Neural cell (in vitro differentiated cells): ENCODE data around the gene THRAP3. TPM values are rescaled to one million over a fixed set of nuclear protein-coding genes. Genes with fewer than 3 reads are reported as not detected.
"Not testable (repeated sequence)": the region's sequence is repeated elsewhere in the genome, so short reads cannot be mapped to it uniquely, and the experiment has no call there.

Experiments used
- H2AFZ ChIP-seq: fragments of 200-600, 300-800 bp; sonication (generic), shearing (Covaris generic); 2 replicates; pipeline ENCODE4 v1.6.0; 2014; ENCODE audit warnings: low read depth, mild to moderate bottlenecking, antibody characterized with exemption, low read length, moderate library complexity
- H3F3A ChIP-seq: fragments of 200-600 bp; shearing (Covaris generic); 2 replicates; pipeline ENCODE4 v1.6.1; 2016; ENCODE audit warnings: mild to moderate bottlenecking, moderate library complexity, mixed read lengths, antibody characterized with exemption, low read length; ENCODE audit not compliant: insufficient read depth, poor library complexity, severe bottlenecking
- H3K27ac ChIP-seq: fragments of 200-600, 300-800 bp; sonication (generic), shearing (Covaris generic); 2 replicates; pipeline ENCODE4 v1.5.1; 2014; ENCODE audit warnings: mild to moderate bottlenecking, low read length, moderate library complexity
- H3K27me3 ChIP-seq: fragments of 300-800, 200-600 bp; sonication (generic), shearing (Covaris generic); 2 replicates; pipeline ENCODE4 v1.6.0; 2014; ENCODE audit warnings: mild to moderate bottlenecking, low read depth, low read length, moderate library complexity; ENCODE audit not compliant: insufficient read depth
- H3K36me3 ChIP-seq: fragments of 300-800, 200-600 bp; sonication (generic), shearing (Covaris generic); 2 replicates; pipeline ENCODE4 v1.5.1; 2014; ENCODE audit warnings: mild to moderate bottlenecking, antibody characterized with exemption, low read length, moderate library complexity; ENCODE audit not compliant: insufficient read depth
- H3K4me2 ChIP-seq: fragments of 300-800, 200-600 bp; sonication (generic), shearing (Covaris generic); 2 replicates; pipeline ENCODE4 v1.6.0; 2014; ENCODE audit warnings: mild to moderate bottlenecking, low read length
- H3K4me3 ChIP-seq: fragments of 300-800, 200-600 bp; sonication (generic), shearing (Covaris generic); 2 replicates; pipeline ENCODE4 v1.5.1; 2014; ENCODE audit warnings: mild to moderate bottlenecking, low read length, moderate library complexity
- H3K79me2 ChIP-seq: fragments of 200-600 bp; shearing (Covaris generic); replicated peaks from 2 replicates; pipeline ENCODE4 v1.6.0; 2014; ENCODE audit warnings: mild to moderate bottlenecking, low read length, moderate library complexity; ENCODE audit not compliant: insufficient read depth
- H3K9ac ChIP-seq: fragments of 300-800, 200-600 bp; sonication (generic), shearing (Covaris generic); 2 replicates; pipeline ENCODE4 v1.6.1; 2016; ENCODE audit warnings: mild to moderate bottlenecking, low read length, mixed read lengths
- H3K9me2 ChIP-seq: fragments of 200-600 bp; shearing (Covaris generic); 2 replicates; pipeline ENCODE4 v1.6.1; 2016; ENCODE audit warnings: mild to moderate bottlenecking, low read length, mixed read lengths; ENCODE audit not compliant: insufficient read depth
- H3K9me3 ChIP-seq: fragments of 200-600, 300-800 bp; sonication (generic), shearing (Covaris generic); 2 replicates; pipeline ENCODE4 v1.6.1; 2016; ENCODE audit warnings: mild to moderate bottlenecking, mixed run types, low read length, moderate library complexity, mixed read lengths
- H4K20me1 ChIP-seq: fragments of 200-600 bp; shearing (Covaris generic); 2 replicates; pipeline ENCODE4 v1.6.1; 2016; ENCODE audit warnings: mild to moderate bottlenecking, mixed run types; ENCODE audit not compliant: insufficient read depth
- CTCF ChIP-seq: fragments of 450-650 bp; IDR thresholded peaks from 2 replicates; pipeline ENCODE4 v1.5.1; 2014; ENCODE audit warnings: antibody characterized with exemption, mild to moderate bottlenecking, moderate library complexity; ENCODE audit not compliant: poor library complexity, severe bottlenecking
- EP300 ChIP-seq: fragments of 450-650 bp; conservative IDR thresholded peaks from 2 replicates; pipeline ENCODE4 v1.6.1; 2014; ENCODE audit warnings: antibody characterized with exemption, mild to moderate bottlenecking, moderate library complexity; ENCODE audit not compliant: poor library complexity, severe bottlenecking
- EZH2 ChIP-seq: fragments of 200-600, 300-800 bp; shearing (Covaris generic), sonication (generic); IDR thresholded peaks from 2 replicates; pipeline ENCODE4 v1.6.1; 2014; ENCODE audit warnings: antibody characterized with exemption, low read length, borderline replicate concordance, mild to moderate bottlenecking; ENCODE audit not compliant: insufficient read depth, poor library complexity, severe bottlenecking
- MXI1 ChIP-seq: fragments of 450-650 bp; conservative IDR thresholded peaks from 2 replicates; pipeline ENCODE4 v1.6.1; 2014; ENCODE audit warnings: antibody characterized with exemption, mild to moderate bottlenecking; ENCODE audit not compliant: poor library complexity, severe bottlenecking
- POLR2AphosphoS5 ChIP-seq: IDR thresholded peaks from 2 replicates; pipeline ENCODE4 v1.6.1; 2012
- RAD21 ChIP-seq: fragments of 450-650 bp; conservative IDR thresholded peaks from 2 replicates; pipeline ENCODE4 v1.6.1; 2014; ENCODE audit warnings: antibody characterized with exemption, mild to moderate bottlenecking, moderate library complexity
- SMC3 ChIP-seq: fragments of 450-650 bp; conservative IDR thresholded peaks from 2 replicates; pipeline ENCODE4 v1.6.1; 2014; ENCODE audit warnings: antibody characterized with exemption, mild to moderate bottlenecking, moderate library complexity; ENCODE audit not compliant: poor library complexity
- TAF1 ChIP-seq: IDR thresholded peaks from 2 replicates; pipeline ENCODE4 v1.6.1; 2012; ENCODE audit warnings: low read depth
- polyA plus RNA-seq: library from polyadenylated mRNA; depleted of rRNA; stranded (reverse); fragments of >200 nt; gene quantifications from 2 replicates; pipeline ENCODE4 v1.2.3, GENCODE V29; 2014
- TF ChIP-seq, protein P1 (sequence below): IDR thresholded peaks from 2 replicates; pipeline ENCODE4 v1.6.1; 2012; ENCODE audit warnings: borderline replicate concordance

The THRAP3 gene
- polyA plus RNA-seq, 1 donor from 2014 or later, result 54.4 TPM

DNA sequence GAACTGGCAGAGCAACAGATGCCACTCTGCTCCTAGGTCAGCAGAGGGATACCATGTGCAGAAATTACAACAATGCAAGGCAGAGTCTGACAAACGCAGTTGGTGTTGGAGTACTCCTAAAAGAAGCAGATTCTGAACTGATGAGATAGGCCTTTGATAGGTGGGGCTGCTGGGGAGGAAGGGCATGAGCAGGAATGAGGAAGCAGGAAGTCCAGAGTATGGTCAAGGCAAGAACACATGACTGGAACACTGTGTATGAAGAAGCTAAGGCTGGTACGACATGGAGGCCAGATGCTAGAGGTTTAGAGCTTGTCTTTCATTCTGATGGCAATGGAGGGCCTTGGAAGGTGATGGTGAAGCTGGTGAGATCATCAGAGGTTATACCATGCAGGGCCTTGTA, 11.5 kb upstream of the THRAP3 start:
- Histone ChIP-seq H4K20me1 (no peaks in the 10 kb centered on the region), H2AFZ (no peak overlapping the region), H3K4me3 (no peak overlapping the region), H3K79me2 (no peaks in the 10 kb centered on the region), H3K27me3 (no peaks in the 10 kb centered on the region), H3K36me3 (no peaks in the 10 kb centered on the region), H3K9ac (no peak overlapping the region), H3K27ac (no peak overlapping the region), H3K4me2 (no peak overlapping the region), H3F3A (no peaks in the 10 kb centered on the region), H3K9me3 (no peaks in the 10 kb centered on the region), H3K9me2 (no peaks in the 10 kb centered on the region)
- TF ChIP-seq EZH2 (no peak), EP300 (no peak), CTCF (no peak), RAD21 (no peak), TAF1 (no peak), SMC3 (no peak), MXI1 (no peak), POLR2AphosphoS5 (no peak)
- TF ChIP-seq, protein P1, sequence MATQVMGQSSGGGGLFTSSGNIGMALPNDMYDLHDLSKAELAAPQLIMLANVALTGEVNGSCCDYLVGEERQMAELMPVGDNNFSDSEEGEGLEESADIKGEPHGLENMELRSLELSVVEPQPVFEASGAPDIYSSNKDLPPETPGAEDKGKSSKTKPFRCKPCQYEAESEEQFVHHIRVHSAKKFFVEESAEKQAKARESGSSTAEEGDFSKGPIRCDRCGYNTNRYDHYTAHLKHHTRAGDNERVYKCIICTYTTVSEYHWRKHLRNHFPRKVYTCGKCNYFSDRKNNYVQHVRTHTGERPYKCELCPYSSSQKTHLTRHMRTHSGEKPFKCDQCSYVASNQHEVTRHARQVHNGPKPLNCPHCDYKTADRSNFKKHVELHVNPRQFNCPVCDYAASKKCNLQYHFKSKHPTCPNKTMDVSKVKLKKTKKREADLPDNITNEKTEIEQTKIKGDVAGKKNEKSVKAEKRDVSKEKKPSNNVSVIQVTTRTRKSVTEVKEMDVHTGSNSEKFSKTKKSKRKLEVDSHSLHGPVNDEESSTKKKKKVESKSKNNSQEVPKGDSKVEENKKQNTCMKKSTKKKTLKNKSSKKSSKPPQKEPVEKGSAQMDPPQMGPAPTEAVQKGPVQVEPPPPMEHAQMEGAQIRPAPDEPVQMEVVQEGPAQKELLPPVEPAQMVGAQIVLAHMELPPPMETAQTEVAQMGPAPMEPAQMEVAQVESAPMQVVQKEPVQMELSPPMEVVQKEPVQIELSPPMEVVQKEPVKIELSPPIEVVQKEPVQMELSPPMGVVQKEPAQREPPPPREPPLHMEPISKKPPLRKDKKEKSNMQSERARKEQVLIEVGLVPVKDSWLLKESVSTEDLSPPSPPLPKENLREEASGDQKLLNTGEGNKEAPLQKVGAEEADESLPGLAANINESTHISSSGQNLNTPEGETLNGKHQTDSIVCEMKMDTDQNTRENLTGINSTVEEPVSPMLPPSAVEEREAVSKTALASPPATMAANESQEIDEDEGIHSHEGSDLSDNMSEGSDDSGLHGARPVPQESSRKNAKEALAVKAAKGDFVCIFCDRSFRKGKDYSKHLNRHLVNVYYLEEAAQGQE, result no peak

DNA sequence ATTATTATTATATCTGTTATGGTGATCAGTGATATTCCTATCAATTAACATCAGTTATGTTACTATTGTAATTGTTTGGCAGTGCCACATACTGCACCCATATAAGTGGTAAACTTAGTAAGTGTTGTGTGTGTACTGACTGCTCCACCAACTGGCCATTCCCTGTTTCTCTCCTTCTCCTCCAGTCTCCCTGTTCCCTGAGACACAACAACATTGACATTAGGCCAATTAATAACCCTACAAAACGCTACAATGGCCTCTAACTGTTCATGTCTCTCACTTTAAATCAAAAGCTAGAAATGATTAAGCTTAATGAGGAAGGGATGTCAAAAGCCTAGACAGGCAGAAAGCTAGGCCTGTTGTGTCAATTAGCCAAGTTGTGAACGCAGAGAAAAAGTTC, 6.6 kb upstream of the THRAP3 start:
- H3K4me3 ChIP-seq, result no peak overlapping the region

GRCh38 chr1:36221901-36222300, 2.3 kb upstream of the THRAP3 start:
- H3K27me3 ChIP-seq, H3K4me3 ChIP-seq, H3K4me2 ChIP-seq, H3K9me2 ChIP-seq, H4K20me1 ChIP-seq, H3K36me3 ChIP-seq, H2AFZ ChIP-seq, H3F3A ChIP-seq, H3K9ac ChIP-seq, H3K27ac ChIP-seq, H3K9me3 ChIP-seq: not testable (repeated sequence)
- peaks cover 23% of the 10 kb centered on the region for H3K79me2 ChIP-seq

More for the DNA sequence above, 6.6 kb upstream of the THRAP3 start:
- no peaks in the 10 kb centered on the region for H3F3A ChIP-seq
- no peak overlapping the region for H3K9ac ChIP-seq
- no peaks in the 10 kb centered on the region for H3K9me2 ChIP-seq
- H3K4me2 ChIP-seq, result no peak overlapping the region
- no peaks in the 10 kb centered on the region for H3K36me3 ChIP-seq
- no peaks in the 10 kb centered on the region for H3K79me2 ChIP-seq
- no peaks in the 10 kb centered on the region for H3K27me3 ChIP-seq
- TF ChIP-seq CTCF (peak; percentile 18), RAD21 (no peak)
- H3K27ac ChIP-seq, result no peak overlapping the region
- no peaks in the 10 kb centered on the region for H4K20me1 ChIP-seq
- no peaks in the 10 kb centered on the region for H3K9me3 ChIP-seq
- no peak overlapping the region for H2AFZ ChIP-seq
